GM20431 (cell line): Measurements from ENCODE around the gene TOP3A.

Experiments
- in situ Hi-C: fragments of 300-500 bp; cut with MseI, MboI; formaldehyde crosslinking; loops from one replicate; pipeline ENCODE4 v1.15.0; 2020; ENCODE audit warnings: low sequenced_read_pairs; ENCODE audit not compliant: unreplicated experiment

The TOP3A gene

DNA sequence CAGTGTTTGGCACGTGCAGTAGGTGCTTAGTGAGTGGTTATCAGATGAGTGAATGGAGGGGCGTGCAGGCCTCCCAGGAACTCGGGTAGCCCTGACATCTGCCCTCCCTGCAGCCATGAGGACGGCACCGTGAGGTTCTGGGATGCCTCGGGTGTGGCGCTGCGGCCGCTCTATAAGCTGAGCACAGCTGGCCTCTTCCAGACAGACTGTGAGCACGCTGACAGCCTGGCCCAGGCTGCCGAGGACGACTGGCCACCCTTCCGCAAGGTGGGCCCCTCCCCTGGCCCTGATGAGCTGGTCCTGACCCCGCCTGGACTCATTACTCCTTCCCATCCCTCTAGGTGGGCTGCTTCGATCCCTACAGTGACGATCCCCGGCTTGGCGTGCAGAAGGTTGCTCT, 78.3 kb downstream of the TOP3A start:
- in situ Hi-C loops: no loop called here

DNA sequence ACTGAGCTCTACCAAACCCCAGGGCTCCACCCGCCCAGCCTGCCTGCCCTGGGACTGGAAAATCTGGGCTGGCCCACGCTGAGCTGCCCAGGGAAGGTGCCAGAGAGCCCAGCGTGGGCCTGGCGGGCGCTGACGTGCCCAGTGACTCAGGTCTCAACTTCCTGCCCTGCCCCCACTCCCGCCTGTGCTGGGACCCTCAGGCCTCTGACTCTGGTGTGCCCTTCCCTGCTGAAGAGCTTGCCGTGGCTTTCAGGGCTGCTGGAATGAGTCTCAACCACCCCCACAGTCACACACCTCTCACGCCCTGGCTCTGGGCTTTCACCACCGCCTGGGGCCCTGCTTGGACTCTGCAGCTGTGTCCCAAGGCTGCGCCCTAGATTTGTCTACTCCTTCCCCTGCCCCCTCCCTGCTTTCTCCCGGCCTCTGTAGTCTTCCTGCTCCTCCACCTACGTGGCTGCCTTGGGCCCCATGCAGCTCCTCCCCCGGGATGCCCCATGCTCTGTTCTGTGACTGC, 79.0 kb downstream of the TOP3A start:
- in situ Hi-C loops: no loop called here

DNA sequence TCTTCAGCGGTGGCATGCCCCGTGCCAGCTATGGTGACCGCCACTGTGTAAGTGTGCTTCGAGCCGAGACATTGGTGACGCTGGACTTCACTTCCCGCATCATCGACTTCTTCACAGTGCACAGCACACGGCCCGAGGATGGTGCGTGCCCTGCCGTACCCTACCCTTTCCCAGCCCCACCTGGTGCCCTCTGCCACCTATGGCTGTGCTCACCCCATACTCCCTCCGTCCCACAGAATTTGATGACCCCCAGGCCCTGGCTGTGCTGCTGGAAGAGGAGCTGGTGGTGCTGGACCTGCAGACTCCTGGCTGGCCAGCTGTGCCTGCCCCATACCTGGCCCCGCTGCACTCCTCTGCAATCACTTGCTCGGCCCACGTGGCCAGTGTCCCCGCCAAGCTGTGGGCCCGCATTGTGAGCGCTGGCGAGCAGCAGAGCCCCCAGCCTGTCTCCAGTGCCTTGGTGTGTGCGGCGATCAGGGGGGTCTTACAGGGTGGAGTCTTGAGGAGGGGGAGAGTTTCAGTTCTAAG, 79.9 kb downstream of the TOP3A start:
- in situ Hi-C loops: no loop called here

DNA sequence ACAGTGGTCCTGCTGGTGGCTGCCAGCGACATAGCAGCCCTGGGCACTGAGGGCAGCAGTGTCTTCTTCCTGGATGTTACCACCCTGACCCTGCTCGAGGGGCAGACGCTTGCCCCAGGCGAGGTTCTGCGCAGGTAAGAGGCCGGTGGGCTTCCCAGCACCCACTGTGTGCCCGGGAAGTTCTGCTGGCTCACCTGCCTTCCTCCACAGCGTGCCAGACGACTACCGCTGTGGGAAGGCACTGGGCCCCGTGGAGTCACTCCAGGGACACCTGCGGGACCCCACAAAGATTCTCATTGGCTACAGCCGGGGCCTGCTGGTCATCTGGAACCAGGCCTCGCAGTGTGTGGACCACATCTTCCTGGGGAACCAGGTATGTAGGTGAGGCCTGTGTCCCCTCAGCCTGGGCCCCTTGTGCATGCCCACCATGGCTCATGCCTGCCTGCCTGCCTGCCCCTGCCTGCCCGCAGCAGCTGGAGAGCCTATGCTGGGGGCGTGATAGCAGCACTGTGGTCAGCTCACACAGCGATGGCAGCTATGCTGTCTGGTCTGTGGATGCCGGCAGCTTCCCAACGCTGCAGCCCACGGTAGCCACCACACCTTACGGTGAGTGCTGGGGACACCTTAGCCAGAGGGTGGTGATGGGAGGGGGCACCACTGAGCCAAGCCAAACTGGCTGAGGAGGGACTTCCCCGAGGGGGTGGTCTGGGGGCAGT, 80.8 kb downstream of the TOP3A start:
- in situ Hi-C loops: no loop called here

DNA sequence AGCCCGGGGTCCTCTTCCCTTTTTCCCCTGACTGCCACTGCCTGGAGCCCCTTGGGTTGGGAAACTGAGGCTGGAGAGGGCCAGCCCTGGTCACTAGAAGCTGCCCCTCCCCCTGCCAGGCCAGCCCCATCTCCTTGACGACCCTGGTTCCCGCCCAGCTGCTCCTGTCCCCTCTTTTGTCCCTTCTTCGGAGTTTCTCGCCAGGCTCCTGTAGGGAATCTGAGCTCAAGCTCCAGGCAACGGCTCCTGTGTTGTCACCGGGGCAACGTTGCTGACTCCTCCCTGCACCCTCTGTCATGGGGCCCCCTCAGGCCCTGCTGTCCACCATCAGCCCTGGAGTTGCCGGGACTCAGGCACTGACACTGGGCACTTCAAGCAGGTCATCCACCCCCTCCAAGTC, 83.6 kb downstream of the TOP3A start:
- in situ Hi-C loops: no loop called here

DNA sequence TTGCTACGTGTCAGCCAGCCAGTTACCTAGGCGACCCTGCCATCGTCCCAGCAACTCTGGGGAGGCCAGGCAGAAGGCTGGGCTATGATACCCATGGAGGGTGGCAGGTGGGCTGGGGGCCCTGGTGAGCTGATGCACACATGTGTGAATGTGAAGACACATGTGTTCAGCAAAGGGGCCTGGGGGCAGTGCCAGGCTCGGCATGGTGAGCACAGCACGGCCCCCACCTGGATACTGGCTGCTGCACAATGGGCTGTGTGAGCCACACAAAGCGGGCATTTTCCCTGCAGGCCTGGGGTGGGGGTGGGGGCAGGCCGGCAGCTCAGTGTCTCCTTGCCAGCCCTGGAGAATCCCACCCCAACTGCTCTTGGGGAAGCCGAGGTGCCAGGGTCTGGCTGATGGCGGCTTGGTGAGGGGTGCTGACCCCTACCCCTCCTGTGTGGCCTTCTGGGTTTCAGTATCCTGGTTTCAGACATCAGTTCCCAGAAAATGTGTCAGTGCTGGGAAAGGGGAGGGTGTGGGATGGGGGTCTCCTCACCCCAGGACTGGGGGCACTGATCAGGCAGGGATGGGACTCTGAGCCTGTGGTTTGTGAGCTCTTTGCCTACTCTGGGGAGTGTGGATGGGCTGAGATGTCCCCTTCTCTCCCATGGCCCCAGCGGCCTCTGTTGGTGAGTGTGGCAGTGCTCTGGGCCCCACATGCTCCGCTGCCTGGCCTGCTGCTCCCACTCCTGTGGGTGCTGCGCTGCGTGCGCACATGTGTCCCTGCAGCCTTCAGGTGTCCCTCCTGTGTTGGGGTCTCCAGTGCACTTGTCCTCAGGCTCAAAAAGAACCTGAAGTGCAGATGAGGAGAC, 84.3 kb downstream of the TOP3A start:
- in situ Hi-C loops: no loop called here

DNA sequence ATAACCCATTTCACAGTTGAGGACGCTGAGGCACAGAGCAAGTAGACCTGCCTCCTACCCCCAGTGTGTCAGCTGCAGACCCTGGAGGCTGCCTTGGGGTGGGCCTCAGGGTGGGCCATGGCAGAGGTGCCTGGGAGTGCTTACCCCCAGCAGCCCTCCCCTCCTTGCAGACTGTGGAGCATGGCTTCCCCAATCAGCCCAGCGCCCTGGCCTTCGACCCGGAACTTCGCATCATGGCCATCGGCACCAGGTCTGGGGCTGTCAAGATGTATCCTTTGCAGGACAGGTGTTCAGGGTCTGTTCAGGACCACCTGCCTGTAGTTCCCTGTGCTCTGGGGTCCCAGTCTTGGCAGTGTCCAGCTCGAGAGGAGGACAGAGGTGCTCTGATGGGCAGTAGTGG, 85.0 kb downstream of the TOP3A start:
- in situ Hi-C loops: no loop called here

DNA sequence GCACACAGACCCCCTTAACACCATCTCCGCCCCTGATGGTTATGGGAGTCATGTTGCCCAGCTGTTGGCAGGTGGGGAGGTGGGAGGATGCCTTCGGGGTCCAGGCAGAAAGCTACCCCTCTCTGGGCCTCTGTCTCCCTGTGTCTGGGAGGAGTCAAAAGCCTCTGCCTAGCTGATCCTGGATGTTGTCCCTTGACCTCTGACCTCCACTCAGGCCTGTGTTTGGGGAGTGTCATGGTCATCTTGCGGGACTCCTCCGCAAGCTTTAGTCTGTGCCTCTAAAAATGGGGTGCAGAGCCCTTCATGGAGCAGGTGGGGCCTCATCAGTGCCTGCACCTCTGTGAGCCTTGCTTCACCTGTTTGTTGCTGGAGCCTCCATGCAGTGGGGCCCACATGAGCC, 85.5 kb downstream of the TOP3A start:
- in situ Hi-C loops: no loop called here

DNA sequence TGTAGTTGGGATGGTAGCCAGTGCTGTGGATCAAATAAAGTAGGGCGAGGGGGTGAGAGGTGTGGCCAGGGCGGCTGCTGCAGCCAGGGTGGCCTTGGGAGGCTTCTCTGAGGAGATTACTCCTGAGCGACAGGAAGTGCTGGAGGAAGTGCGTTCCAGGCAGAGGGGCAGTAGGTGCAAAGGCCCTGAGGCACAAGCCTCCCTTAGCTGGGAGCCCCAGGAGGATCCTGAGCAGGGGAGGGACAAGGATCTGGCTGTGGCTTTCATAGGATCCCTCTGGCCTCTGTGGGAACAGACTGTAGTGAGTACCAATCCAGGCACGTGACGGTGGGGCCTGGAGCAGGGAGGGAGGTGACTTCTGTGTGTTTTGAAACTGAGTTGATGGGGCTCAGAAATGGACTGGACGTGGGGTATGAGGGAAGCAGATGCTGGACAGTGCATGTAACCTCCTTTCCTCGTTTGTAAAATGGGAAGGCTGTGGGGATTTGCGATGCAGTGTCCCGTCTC, 86.6 kb downstream of the TOP3A start:
- in situ Hi-C loops: no loop called here

DNA sequence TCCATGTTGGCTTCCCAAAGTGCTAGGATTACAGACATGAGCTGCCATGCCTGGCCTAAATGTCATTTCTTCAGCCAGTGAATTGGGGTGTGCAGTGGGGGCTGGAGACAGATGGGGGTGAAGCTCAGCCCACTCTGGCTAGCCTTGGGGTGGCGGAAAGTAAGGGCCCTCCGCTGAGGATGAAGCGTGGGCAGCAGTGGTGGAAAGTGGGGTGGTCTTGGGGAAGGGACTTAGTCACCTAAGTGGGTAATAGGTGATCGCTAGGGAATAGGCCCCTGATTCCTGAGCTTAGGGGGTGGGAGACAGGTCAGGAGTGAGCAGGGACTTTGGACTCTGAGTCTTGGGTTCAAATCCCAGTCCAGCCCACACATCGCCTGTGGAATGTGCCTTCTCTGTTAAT, 87.2 kb downstream of the TOP3A start:
- in situ Hi-C loops: no loop called here

DNA sequence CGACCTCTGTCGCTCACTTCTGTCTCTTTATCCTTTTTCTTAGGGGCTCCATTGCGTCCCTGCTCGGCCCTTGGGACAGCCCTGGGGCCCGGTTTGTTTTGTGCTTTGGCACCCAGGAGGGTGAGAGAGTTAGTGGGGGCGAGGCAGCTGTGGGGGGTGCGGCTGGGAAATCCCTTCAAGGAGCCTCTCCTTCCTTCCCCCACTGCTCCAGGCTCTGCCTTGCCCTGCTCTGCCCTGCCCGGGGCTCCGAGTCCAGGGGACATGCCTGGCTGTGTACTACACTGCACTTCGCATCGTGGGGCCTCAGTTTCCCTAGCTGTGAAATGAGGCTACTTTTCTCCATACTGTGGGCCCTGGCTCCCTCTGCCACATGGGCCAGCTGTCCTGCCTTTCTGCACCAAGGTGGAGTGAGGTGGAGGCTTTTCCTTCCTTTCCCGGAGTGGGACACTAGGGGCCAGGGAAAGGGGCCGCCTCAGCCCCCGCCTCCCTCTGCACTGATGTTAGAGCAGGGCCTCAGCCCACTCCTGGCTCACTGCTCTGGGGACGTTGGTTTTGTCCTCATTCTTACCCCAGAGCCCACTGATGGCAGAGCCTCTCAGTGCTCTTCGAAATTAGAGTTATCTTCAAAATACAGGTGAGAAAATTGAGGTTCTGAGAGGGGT, 88.4 kb downstream of the TOP3A start:
- in situ Hi-C loops: no loop called here

DNA sequence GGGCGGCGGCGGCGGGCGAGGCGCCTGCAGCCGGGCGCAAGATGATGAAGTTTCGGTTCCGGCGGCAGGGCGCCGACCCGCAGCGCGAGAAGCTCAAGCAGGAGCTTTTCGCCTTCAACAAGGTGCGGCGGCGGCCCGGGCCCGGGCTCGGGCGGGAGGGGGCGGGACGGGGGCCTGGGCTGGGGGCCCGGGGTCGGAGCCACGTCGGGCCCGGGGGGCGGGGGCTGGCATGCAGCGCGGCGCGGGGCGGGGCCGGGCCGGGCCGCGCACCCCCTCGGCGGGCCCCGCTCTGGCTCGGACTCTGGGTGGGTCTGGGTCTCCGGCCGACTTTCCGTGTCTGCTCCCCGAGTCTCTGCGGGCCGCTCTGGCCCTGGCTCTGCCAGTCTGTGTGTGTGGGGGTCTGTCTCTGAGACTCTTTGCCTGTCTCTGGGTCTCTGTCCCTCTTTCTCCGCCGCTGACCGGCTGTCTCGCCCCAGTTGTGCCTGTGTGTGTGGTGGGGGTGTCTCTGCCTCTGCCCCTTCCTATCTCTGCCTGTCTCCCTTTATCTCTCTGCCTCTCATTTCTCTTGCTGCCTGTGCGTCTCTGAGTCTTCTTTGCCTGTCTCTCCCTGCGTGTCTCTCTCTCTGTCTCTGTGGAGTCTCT, 89.0 kb downstream of the TOP3A start:
- in situ Hi-C loops: no loop called here

DNA sequence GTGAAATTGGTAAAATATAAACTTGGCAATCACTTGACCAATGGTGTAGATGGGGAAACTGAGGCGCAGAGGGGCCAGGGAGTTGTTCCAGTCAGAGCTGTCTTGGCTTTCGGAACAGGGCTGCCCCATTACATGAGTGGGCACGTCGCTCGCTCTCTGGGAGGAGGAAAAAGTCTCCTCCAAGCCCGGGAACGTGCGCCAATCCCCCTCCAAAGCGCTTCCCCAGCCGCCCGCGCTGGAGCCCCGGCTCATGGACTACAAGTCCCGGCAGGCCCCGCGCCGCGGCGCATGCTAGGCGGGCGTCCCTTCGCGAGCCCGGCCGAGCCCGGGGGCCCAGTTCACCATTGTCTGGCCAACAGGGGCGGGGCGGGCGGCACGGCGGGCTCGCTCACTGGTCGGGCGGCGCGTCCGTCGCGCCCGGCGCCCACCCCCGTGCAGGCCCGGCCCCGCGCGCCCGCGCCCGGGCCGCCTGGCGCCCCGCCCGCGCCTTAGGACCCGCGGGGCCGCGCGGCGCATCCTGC, 89.6 kb downstream of the TOP3A start, which contains the start of gene LLGL1:
TSS of gene LLGL1 (plus strand) at position 515 of the 521 bp plus-strand sequence. CDS start 48 bp downstream, outside the sequence.
- in situ Hi-C loops: no loop called here

DNA sequence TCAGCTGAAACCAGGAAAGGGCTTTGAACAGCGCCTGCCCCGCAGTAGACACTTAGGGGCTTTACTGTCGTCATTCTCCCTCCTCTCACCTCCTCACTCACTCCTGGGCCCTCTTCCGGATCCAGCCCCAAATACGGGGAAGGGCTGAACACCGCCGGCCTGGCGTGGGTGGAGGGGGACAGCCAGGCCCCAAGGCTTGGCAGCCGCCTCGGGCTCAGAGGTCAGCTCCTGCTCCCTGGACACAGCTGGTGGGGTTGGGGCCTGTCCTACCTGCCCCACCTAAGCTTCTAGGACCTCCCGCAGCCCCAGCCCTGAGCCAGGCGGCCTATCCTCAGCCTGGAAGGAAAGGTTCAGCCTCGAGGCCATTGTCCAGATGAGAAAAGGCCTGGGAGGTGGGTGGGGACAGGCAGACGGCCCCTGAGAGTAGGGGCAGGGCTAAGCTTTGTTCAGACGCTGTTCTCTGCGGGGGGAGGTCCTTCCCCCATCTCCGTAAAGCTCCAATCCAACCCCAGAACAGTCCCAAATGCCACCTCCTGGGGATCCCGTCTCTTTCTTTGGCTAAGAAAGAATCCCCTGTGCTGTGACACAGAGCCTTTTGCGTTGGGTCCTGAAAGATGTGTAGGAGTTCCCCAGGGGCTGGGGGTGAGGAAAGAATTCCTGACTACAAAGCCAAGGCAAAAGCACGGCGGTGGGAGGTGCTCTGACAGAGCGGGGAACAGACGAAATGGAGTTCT, 90.2 kb downstream of the TOP3A start:
- in situ Hi-C loops: no loop called here

DNA sequence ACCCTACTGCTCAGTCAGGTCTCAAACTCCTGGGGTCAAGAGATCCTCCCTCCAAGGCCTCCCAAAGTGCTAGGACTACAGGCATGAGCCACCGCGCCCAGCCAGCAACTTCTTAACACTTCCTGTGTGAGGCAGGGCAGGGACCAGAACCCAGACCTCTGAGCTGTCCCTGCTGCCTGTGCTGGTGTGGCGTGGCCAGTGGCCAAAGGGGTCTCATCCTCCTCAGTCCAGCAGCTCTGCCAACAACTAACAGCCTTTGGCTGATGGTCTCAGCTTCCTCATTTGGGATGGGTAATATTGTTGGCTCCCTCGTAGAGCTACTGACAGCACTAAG, 90.8 kb downstream of the TOP3A start:
- in situ Hi-C loops: no loop called here
